Neural crest cell (in vitro differentiated cells): Measurements from ENCODE around the gene SORBS2. TPM values are rescaled to one million over a fixed set of nuclear protein-coding genes. Genes with fewer than 3 reads are reported as not detected.

ENCODE experiments used
- DNase-seq: peaks from one replicate; pipeline ENCODE4 v3.0.0; 2021; ENCODE audit warnings: low read depth, mixed read lengths, low spot score
- H3K27ac Mint-ChIP-seq: one replicate; pipeline ENCODE4 v1.8.0; 2021; ENCODE audit warnings: mild to moderate bottlenecking, mixed read lengths; ENCODE audit not compliant: unreplicated experiment
- H3K27me3 Mint-ChIP-seq: 2 replicates; pipeline ENCODE4 v1.8.0; 2021; ENCODE audit warnings: low read depth, mild to moderate bottlenecking, mixed read lengths
- H3K36me3 Mint-ChIP-seq: 2 replicates; pipeline ENCODE4 v1.8.0; 2021; ENCODE audit warnings: low read depth, mild to moderate bottlenecking, mixed read lengths
- H3K4me1 Mint-ChIP-seq: 2 replicates; pipeline ENCODE4 v1.8.0; 2021; ENCODE audit warnings: mixed read lengths
- H3K4me3 Mint-ChIP-seq: one replicate; pipeline ENCODE4 v1.8.0; 2021; ENCODE audit warnings: mild to moderate bottlenecking, mixed read lengths
- H3K9me3 Mint-ChIP-seq: 2 replicates; pipeline ENCODE4 v1.8.0; 2021; ENCODE audit warnings: mixed read lengths
- total RNA-seq: library from RNA; stranded (reverse); gene quantifications from 2 replicates; pipeline ENCODE4 v1.2.1, GENCODE V29; 2021
- TF ChIP-seq, protein P1 (sequence below): fragments of 200-600 bp; sonication (generic); conservative IDR thresholded peaks from 2 replicates; pipeline ENCODE4 v1.5.0; 2021; ENCODE audit warnings: antibody characterized with exemption, mild to moderate bottlenecking

SORBS2 gene
- total RNA-seq, 1 donor from 2014 or later, result 42.3 TPM

DNA sequence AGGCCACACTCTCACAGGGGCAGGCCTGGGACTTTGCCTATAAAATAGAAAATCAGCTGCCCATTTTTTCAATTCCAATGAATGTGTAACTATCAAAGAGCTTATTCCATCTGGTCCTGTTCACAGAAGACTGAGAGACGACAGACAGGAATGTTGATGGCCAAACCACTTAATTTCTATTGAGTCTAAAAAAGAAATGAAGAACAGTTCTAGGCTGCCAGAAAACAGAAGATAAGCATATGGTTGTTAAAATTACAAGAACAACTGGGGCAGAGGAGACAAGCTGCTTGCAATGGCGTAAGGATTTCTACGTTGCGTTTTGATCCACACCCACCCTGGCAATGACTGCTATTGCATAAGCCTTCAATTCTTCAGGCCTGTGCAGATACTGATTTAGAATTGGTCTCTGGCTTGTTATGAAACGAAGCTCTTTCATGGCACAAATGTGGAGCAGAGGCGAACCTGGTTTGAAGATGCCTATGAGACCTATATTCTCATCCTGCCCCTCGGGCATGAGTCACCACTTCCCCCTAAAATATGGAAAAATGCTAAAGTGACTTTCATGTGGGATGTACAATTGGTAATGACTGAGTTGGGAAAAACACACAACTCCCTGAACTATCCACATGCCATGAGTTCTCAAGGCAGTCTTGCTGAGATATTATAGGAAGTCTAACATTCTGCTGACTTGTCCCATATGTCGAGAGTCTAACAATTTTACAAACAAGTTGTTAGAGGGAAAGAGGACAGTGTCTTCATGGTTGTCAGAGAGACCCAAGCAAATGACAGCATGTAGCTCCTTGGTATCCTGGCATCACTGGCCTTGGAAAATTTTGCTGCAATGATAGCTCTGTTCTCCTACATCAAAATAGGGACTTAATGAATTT, 37.9 kb upstream of the SORBS2 start:
- Mint-ChIP-seq H3K27ac (no peak overlapping the region), H3K9me3 (peaks cover 8% of the 10 kb centered on the region), H3K36me3 (peaks cover 8% of the 10 kb centered on the region), H3K4me3 (no peak overlapping the region), H3K4me1 (peaks cover 19% of the 10 kb centered on the region), H3K27me3 (no peaks in the 10 kb centered on the region)
- TF ChIP-seq, protein P1, sequence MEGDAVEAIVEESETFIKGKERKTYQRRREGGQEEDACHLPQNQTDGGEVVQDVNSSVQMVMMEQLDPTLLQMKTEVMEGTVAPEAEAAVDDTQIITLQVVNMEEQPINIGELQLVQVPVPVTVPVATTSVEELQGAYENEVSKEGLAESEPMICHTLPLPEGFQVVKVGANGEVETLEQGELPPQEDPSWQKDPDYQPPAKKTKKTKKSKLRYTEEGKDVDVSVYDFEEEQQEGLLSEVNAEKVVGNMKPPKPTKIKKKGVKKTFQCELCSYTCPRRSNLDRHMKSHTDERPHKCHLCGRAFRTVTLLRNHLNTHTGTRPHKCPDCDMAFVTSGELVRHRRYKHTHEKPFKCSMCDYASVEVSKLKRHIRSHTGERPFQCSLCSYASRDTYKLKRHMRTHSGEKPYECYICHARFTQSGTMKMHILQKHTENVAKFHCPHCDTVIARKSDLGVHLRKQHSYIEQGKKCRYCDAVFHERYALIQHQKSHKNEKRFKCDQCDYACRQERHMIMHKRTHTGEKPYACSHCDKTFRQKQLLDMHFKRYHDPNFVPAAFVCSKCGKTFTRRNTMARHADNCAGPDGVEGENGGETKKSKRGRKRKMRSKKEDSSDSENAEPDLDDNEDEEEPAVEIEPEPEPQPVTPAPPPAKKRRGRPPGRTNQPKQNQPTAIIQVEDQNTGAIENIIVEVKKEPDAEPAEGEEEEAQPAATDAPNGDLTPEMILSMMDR, result no peak
- no peak for DNase-seq

DNA sequence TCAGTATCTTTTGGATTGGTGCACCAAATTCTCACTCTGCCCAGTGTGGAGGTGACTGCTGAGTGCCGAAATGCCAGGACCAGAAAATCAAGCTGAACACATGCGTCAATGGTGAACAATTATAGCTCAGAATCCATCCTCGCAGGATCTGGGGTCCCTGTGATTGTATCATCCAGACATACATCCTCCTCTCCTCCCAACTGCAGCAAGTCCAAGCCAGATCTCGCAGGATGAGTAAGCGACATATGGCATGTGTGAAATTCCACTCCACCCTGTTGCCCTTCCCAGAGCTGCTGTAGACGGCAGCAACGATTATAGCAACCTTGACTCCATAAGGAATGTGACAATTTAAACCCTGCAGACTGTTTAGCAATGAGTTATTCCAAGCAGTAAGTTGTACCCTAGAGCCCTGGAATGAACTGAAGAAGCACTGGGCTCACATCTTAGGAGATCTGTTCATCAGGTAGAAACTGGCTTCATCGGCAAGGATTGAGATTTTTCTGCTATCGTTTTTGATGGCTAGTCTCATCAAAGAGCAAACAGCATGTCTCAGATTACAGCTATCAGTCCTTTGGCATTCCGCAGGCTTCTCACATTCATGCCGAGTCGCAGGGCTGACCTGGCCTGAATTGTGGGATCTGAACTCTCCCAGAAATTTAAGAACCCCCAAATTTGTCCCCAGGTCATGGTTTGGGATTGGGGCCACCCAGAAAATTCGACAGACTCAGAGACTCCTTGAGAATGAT, 35.5 kb upstream of the SORBS2 start:
- H3K27ac Mint-ChIP-seq, result no peak overlapping the region

GRCh38 chr4:185846505-185847150, 34.6 kb upstream of the SORBS2 start:
- peaks cover 9% of the 10 kb centered on the region for H3K4me1 Mint-ChIP-seq
- no peak for DNase-seq
- H3K9me3 Mint-ChIP-seq, result peaks cover 18% of the 10 kb centered on the region
- TF ChIP-seq, protein P1, result no peak
- no peaks in the 10 kb centered on the region for H3K27me3 Mint-ChIP-seq
- H3K4me3 Mint-ChIP-seq, result no peak overlapping the region
- H3K27ac Mint-ChIP-seq, result no peak overlapping the region
- H3K36me3 Mint-ChIP-seq, result peaks cover 5% of the 10 kb centered on the region

More for the DNA sequence above, 35.5 kb upstream of the SORBS2 start:
- Mint-ChIP-seq H3K27me3 (no peaks in the 10 kb centered on the region), H3K36me3 (peaks cover 5% of the 10 kb centered on the region), H3K4me1 (peaks cover 9% of the 10 kb centered on the region), H3K4me3 (no peak overlapping the region), H3K9me3 (peaks cover 18% of the 10 kb centered on the region)
- DNase-seq, result no peak
- TF ChIP-seq, protein P1, result no peak

DNA sequence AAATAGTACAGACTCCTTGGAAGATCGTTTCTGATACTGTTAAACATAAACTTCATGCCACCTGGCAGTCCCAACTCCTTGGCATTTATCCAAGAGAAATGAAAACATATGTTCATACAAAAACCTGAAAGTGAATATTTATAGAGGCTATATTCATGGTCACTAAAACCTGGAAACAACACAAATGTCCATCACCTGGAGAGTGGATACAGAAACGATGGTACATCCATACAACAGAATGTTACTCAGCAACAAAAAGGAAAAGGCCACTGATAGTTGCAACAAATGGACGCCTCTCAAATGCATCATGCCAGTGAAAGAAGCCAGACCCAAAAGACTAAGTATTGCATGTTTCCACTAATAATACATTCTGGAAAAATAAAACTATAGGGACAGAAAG, 34.0 kb upstream of the SORBS2 start:
- peaks cover 18% of the 10 kb centered on the region for H3K9me3 Mint-ChIP-seq
- H3K36me3 Mint-ChIP-seq, result peaks cover 5% of the 10 kb centered on the region
- TF ChIP-seq, protein P1, result no peak
- no peaks in the 10 kb centered on the region for H3K27me3 Mint-ChIP-seq
- peaks cover 9% of the 10 kb centered on the region for H3K4me1 Mint-ChIP-seq
- no peak for DNase-seq
- no peak overlapping the region for H3K4me3 Mint-ChIP-seq
- H3K27ac Mint-ChIP-seq, result no peak overlapping the region

GRCh38 chr4:185841451-185841850, 29.5 kb upstream of the SORBS2 start:
- Mint-ChIP-seq H3K27me3 (no peaks in the 10 kb centered on the region), H3K9me3 (peaks cover 16% of the 10 kb centered on the region), H3K4me1 (no peaks in the 10 kb centered on the region), H3K4me3 (no peak overlapping the region), H3K36me3 (peaks cover 4% of the 10 kb centered on the region), H3K27ac (no peak overlapping the region)
- TF ChIP-seq, protein P1, result no peak
- no peak for DNase-seq
